Keratinocyte (primary cell): ENCODE measurements around the gene ZFYVE9. TPM values are rescaled to one million over a fixed set of nuclear protein-coding genes. Genes with fewer than 3 reads are reported as not detected.
A peak's percentile ranks its signal among the peaks of the same experiment; 100 is the strongest.
"Not testable (repeated sequence)": the region's sequence is repeated elsewhere in the genome, so short reads cannot be mapped to it uniquely, and the experiment has no call there.

Source experiments
- DNase-seq: peaks from one replicate; pipeline ENCODE4 v3.0.0-alpha.2; 2011; ENCODE audit warnings: low read depth, missing footprints, low spot score
- FAIRE-seq: peaks from 2 replicates; lab custom pipeline; 2011; peaks lifted over from hg19 to GRCh38; lab: Jason Lieb, UNC
- H2AFZ ChIP-seq: 2 replicates; pipeline ENCODE4 v1.6.0; 2012; ENCODE audit warnings: low read length, control low read depth, inconsistent platforms; ENCODE audit not compliant: control insufficient read depth
- H3K27ac ChIP-seq: 2 replicates; pipeline ENCODE4 v1.5.1; 2011; ENCODE audit warnings: low read length; ENCODE audit not compliant: control insufficient read depth, insufficient read depth
- H3K27me3 ChIP-seq: 3 replicates; pipeline ENCODE4 v1.6.0; 2011; ENCODE audit warnings: low read length; ENCODE audit not compliant: control insufficient read depth, insufficient read depth; ENCODE audit errors: extremely low read depth
- H3K36me3 ChIP-seq, 2 experiments: 2 replicates in 1 of 2; 3 replicates in 1 of 2; pipeline ENCODE4 v1.5.1; 2011; ENCODE audit warnings: low read length in 2 of 2, mild to moderate bottlenecking in 1 of 2; ENCODE audit not compliant: control insufficient read depth in 2 of 2, insufficient read depth in 2 of 2; ENCODE audit errors: extremely low read depth in 1 of 2
- H3K4me1 ChIP-seq: 3 replicates; pipeline ENCODE4 v1.5.1; 2011; ENCODE audit warnings: low read length; ENCODE audit not compliant: control insufficient read depth, insufficient read depth; ENCODE audit errors: extremely low read depth
- H3K4me2 ChIP-seq: 3 replicates; pipeline ENCODE4 v1.6.0; 2011; ENCODE audit warnings: low read depth, low read length; ENCODE audit not compliant: control insufficient read depth, insufficient read depth; ENCODE audit errors: extremely low read depth
- H3K4me3 ChIP-seq, 3 experiments: fragments of 200-600 bp in 1 of 3; sonication (generic) in 1 of 3; 2 replicates in 2 of 3; 3 replicates in 1 of 3; pipeline ENCODE4 v1.5.1; 2011 to 2016; ENCODE audit warnings: low read length in 3 of 3, mild to moderate bottlenecking in 3 of 3, control low read depth in 2 of 3, inconsistent platforms in 1 of 3, low read depth in 1 of 3, mixed read lengths in 1 of 3, mixed run types in 1 of 3, moderate library complexity in 1 of 3; ENCODE audit not compliant: control insufficient read depth in 2 of 3, insufficient read depth in 2 of 3; ENCODE audit errors: extremely low read depth in 1 of 3
- H3K79me2 ChIP-seq: 2 replicates; pipeline ENCODE4 v1.6.0; 2012; ENCODE audit warnings: low read length; ENCODE audit not compliant: control insufficient read depth, insufficient read depth
- H3K9ac ChIP-seq: 3 replicates; pipeline ENCODE4 v1.6.0; 2011; ENCODE audit warnings: low read length; ENCODE audit not compliant: control insufficient read depth, insufficient read depth; ENCODE audit errors: extremely low read depth
- H3K9me1 ChIP-seq: 3 replicates; pipeline ENCODE4 v1.6.0; 2011; ENCODE audit warnings: low read length; ENCODE audit not compliant: control insufficient read depth, insufficient read depth; ENCODE audit errors: extremely low read depth
- H3K9me3 ChIP-seq: 2 replicates; pipeline ENCODE4 v1.5.1; 2012; ENCODE audit warnings: low read depth, low read length; ENCODE audit not compliant: control insufficient read depth
- H4K20me1 ChIP-seq: 3 replicates; pipeline ENCODE4 v1.6.0; 2011; ENCODE audit warnings: low read length; ENCODE audit not compliant: control insufficient read depth, insufficient read depth; ENCODE audit errors: extremely low read depth
- CTCF ChIP-seq, 3 experiments: IDR thresholded peaks in 1 of 3; conservative IDR thresholded peaks in 1 of 3; optimal IDR thresholded peaks in 1 of 3; 2 replicates in 2 of 3; 3 replicates in 1 of 3; pipeline versions ENCODE3 to v1.5.1; 2011; ENCODE audit warnings: low read length in 3 of 3, mild to moderate bottlenecking in 3 of 3, moderate library complexity in 2 of 3, control low read depth in 1 of 3, inconsistent platforms in 1 of 3; ENCODE audit not compliant: insufficient read depth in 2 of 3; ENCODE audit errors: extremely low read depth in 1 of 3
- EZH2 ChIP-seq: IDR thresholded peaks from one replicate; pipeline ENCODE4 v1.6.1; 2012; ENCODE audit warnings: inconsistent platforms, mild to moderate bottlenecking, low read length, moderate library complexity
- dilution Hi-C: fragments of 300-500 bp; cut with MboI; formaldehyde crosslinking; loops from one replicate; pipeline ENCODE4 v1.7.0; 2020; ENCODE audit warnings: low sequenced_read_pairs; ENCODE audit not compliant: extremely low pct_ligation_motif_present
- polyA plus RNA-seq, 5 experiments: library from polyadenylated mRNA; depleted of rRNA in 3 of 5; stranded (reverse) in 3 of 5; stranded (forward) in 1 of 5; unstranded in 1 of 5; fragments of >200 nt; gene quantifications; 1 replicate in 1 of 5; 2 replicates in 3 of 5; 3 replicates in 1 of 5; pipeline versions ENCODE4 v1.2.1 to v1.2.3, GENCODE V29; 2011 to 2012; ENCODE audit warnings: missing spikeins in 2 of 5, low read depth in 1 of 5, low replicate concordance in 1 of 5

ZFYVE9 gene
- polyA plus RNA-seq, 1 donor (not counting 4 experiments of a cell fraction or from before 2014, with no cell fraction given), result 27.7 TPM

- Histone ChIP-seq H3K9me1 (peaks cover 2% of the 10 kb centered on the region), H3K79me2 (peaks cover 46% of the 10 kb centered on the region), H3K36me3 (no peaks in the 10 kb centered on the region), H3K4me1 (no peaks in the 10 kb centered on the region), H4K20me1 (no peaks in the 10 kb centered on the region), H3K4me2 (no peak overlapping the region), H3K27me3 (no peaks in the 10 kb centered on the region), H3K9ac (no peak overlapping the region), H3K4me3 (no peak overlapping the region), H3K9me3 (no peaks in the 10 kb centered on the region), H2AFZ (no peak overlapping the region), H3K27ac (no peak overlapping the region)
- peak; percentile 70 for FAIRE-seq
- no peak for TF ChIP-seq EZH2
- no peak for TF ChIP-seq CTCF (optimal IDR thresholded peaks at IDR 0.05 in 1 of 3, IDR thresholded peaks at IDR 0.05 in 1 of 3, conservative IDR thresholded peaks at IDR 0.05 in 1 of 3; ENCODE audit: extremely low read depth in 1 of 3, insufficient read depth in 2 of 3, low read length in 3 of 3)
- dilution Hi-C loops, result no loop called here
- no peak for DNase-seq
Measured at GRCh38 chr1:52166996-52167753, 25.3 kb downstream of the ZFYVE9 start.

GRCh38 chr1:52168373-52169080, 26.6 kb downstream of the ZFYVE9 start:
- Histone ChIP-seq H4K20me1 (no peaks in the 10 kb centered on the region), H3K79me2 (peaks cover 38% of the 10 kb centered on the region), H3K9ac (no peak overlapping the region), H3K4me3 (no peak overlapping the region), H3K9me1 (peaks cover 2% of the 10 kb centered on the region), H3K27me3 (no peaks in the 10 kb centered on the region), H3K4me1 (no peaks in the 10 kb centered on the region), H3K4me2 (no peak overlapping the region), H3K36me3 (no peaks in the 10 kb centered on the region), H2AFZ (no peak overlapping the region), H3K27ac (no peak overlapping the region), H3K9me3 (no peaks in the 10 kb centered on the region)
- TF ChIP-seq CTCF (optimal IDR thresholded peaks at IDR 0.05 in 1 of 3, IDR thresholded peaks at IDR 0.05 in 1 of 3, conservative IDR thresholded peaks at IDR 0.05 in 1 of 3; ENCODE audit: extremely low read depth in 1 of 3, insufficient read depth in 2 of 3, low read length in 3 of 3) (no peak), EZH2 (no peak)
- DNase-seq, result no peak
- no peak for FAIRE-seq
- dilution Hi-C loops, result no loop called here

GRCh38 chr1:52171149-52171548, 29.3 kb downstream of the ZFYVE9 start:
- H3K9ac ChIP-seq, DNase-seq, dilution Hi-C loops, H3K27me3 ChIP-seq, H3K4me1 ChIP-seq, H3K27ac ChIP-seq, H3K4me3 ChIP-seq, FAIRE-seq, H3K9me1 ChIP-seq, H3K36me3 ChIP-seq, H2AFZ ChIP-seq, H4K20me1 ChIP-seq, H3K9me3 ChIP-seq, H3K4me2 ChIP-seq: not testable (repeated sequence)
- peaks cover 25% of the 10 kb centered on the region for H3K79me2 ChIP-seq
